HG03045 (cell line): Measurements from ENCODE around the gene PMF1.
"Not testable (repeated sequence)": the region's sequence is repeated elsewhere in the genome, so short reads cannot be mapped to it uniquely, and the experiment has no call there.

Experiments
- ATAC-seq: cut with Tn5 transposase; IDR thresholded peaks from one replicate; pipeline ENCODE4 v1.9.1; 2021; ENCODE audit warnings: mild to moderate bottlenecking, moderate library complexity; ENCODE audit not compliant: unreplicated experiment

The PMF1 gene

GRCh38 chr1:156195853-156196252 is 17.0 kb upstream of the PMF1 start:
- no peak for ATAC-seq

GRCh38 chr1:156196445-156196844 is 16.4 kb upstream of the PMF1 start:
- no peak for ATAC-seq

- no peak for ATAC-seq
Observed at GRCh38 chr1:156198831-156199349, 13.9 kb upstream of the PMF1 start.

- no peak for ATAC-seq
Observed at GRCh38 chr1:156200044-156200443, 12.8 kb upstream of the PMF1 start.

GRCh38 chr1:156203331-156203730 is 9.5 kb upstream of the PMF1 start:
- ATAC-seq: no peak

- no peak for ATAC-seq
Observed at GRCh38 chr1:156204686-156205085, 8.1 kb upstream of the PMF1 start.

- ATAC-seq: no peak
Observed at GRCh38 chr1:156211243-156211642, 1.6 kb upstream of the PMF1 start.

GRCh38 chr1:156212130-156212529 is 677 bp upstream of the PMF1 start:
- ATAC-seq: no peak

- no peak for ATAC-seq
Observed at GRCh38 chr1:156213644-156213966, 798 bp downstream of the PMF1 start.

- no peak for ATAC-seq
Observed at GRCh38 chr1:156214024-156214748, 1.4 kb downstream of the PMF1 start.

GRCh38 chr1:156216361-156217086 is 3.7 kb downstream of the PMF1 start:
- not testable (repeated sequence) for ATAC-seq

GRCh38 chr1:156217871-156218270 is 5.1 kb downstream of the PMF1 start:
- ATAC-seq: no peak

- no peak for ATAC-seq
Observed at GRCh38 chr1:156220226-156220625, 7.4 kb downstream of the PMF1 start.

GRCh38 chr1:156221986-156222692 is 9.3 kb downstream of the PMF1 start:
- ATAC-seq: no peak

- ATAC-seq: no peak
Observed at GRCh38 chr1:156225677-156226014, 12.8 kb downstream of the PMF1 start.

- peak; percentile 73 for ATAC-seq
Observed at GRCh38 chr1:156226116-156226538, 13.3 kb downstream of the PMF1 start.

- ATAC-seq: no peak
Observed at GRCh38 chr1:156226782-156227181, 14.0 kb downstream of the PMF1 start.

GRCh38 chr1:156228501-156228900 is 15.7 kb downstream of the PMF1 start:
- ATAC-seq: no peak

- no peak for ATAC-seq
Observed at GRCh38 chr1:156229809-156230472, 17.1 kb downstream of the PMF1 start.

- ATAC-seq: no peak
Observed at GRCh38 chr1:156230473-156230837, 17.6 kb downstream of the PMF1 start.

- ATAC-seq: no peak
Observed at GRCh38 chr1:156232201-156232894, 19.5 kb downstream of the PMF1 start.
